ENCODE data around the gene WNT16.
"Not testable (repeated sequence)": the region's sequence is repeated elsewhere in the genome, so short reads cannot be mapped to it uniquely, and the experiment has no call there.

Gene WNT16

DNA sequence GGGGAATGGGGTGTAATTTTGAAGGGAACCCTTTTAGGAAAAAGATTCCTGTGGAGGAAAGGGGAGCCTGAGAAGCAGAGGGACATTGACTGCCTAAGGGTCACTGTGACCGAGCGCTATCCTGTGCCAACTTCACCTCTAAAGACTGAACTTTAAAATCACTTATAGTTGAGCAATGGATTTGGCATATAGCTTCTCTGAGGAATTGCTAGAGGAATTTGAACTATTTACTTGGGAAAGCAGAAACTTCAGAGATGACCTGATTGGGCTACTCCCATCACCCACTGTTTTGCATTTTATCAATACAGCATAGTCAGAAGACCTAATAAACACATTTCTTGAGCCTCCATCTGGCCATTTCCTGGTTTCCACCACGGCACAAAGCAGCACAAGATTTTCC, 23.7 kb upstream of the WNT16 start:
- DNase-seq (ENCODE audit: extremely low read depth in 1 of 2, low read depth in 1 of 2): no peak

DNA sequence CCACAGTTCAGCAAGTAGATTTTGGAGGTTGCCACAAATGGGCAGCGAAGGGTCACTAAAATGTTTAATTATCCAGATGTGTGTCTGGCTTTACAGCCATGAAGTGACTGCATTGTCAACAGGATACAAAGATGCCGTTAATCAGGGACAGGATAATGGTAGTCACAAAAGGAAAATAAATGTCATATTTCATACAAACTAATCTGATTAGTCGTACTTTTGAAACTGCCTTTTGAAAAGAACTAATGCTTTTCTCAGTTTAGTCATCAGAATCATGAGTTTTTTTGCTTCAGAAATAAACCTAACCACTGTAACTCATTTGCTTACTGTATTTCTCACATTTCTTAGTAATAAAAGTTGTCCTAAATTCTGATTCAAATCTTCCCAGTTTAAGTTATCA, 22.2 kb upstream of the WNT16 start:
- DNase-seq (ENCODE audit: extremely low read depth in 1 of 2, low read depth in 1 of 2): no peak

DNA sequence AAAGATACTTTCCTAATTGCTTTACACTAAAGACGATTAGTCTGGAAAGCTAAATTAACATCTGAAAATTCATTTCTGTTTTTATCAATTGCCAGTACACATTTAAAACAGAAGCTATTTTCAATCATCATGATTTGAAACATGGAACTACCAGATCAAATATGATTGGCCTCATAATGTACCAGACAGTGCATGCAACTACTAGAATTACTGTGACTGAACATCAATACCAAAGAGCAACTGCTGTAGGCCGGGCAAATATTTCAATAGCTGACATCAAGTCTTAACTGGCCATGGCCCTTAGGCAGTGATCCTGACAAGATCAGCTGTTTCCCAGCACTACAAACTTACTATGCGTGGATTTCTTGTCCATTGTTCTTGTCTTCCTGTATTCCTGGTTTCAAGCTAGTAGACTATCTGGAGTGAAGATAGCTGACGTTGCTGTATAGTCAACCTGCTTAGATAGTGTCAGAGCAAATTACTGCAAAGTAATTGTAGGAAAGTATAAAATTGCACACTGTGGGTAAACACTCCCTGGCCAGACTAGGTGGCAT, 21.7 kb upstream of the WNT16 start:
- no peak for DNase-seq (ENCODE audit: extremely low read depth in 1 of 2, low read depth in 1 of 2)

DNA sequence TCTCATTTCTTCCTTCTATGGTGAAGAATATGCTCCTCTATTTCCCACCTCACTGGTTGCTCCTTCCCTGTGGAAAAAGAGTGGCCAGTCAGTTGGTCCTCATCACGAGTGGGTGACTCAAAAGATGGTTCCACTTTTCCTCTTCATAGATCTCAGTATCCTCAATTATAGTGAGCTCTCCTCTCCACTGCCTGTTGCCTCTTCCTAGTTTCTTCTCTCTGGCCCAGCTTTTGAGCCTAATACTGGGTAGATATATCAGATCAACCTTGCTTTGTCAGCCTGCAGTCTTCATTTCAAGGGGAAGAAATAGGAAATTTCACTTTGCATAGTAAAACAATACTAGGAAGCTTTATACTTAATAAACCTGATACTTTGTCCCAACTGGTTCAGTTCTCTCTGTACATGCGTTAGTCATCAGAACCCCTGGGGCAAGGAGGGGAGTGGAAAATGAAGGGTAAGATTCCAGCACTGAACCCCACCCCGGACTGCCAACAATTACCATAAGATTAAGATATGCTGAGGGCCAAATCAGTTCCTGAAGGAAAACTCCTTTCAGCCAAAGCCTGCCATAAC, 15.5 kb upstream of the WNT16 start:
- no peak for DNase-seq (ENCODE audit: extremely low read depth in 1 of 2, low read depth in 1 of 2)

DNA sequence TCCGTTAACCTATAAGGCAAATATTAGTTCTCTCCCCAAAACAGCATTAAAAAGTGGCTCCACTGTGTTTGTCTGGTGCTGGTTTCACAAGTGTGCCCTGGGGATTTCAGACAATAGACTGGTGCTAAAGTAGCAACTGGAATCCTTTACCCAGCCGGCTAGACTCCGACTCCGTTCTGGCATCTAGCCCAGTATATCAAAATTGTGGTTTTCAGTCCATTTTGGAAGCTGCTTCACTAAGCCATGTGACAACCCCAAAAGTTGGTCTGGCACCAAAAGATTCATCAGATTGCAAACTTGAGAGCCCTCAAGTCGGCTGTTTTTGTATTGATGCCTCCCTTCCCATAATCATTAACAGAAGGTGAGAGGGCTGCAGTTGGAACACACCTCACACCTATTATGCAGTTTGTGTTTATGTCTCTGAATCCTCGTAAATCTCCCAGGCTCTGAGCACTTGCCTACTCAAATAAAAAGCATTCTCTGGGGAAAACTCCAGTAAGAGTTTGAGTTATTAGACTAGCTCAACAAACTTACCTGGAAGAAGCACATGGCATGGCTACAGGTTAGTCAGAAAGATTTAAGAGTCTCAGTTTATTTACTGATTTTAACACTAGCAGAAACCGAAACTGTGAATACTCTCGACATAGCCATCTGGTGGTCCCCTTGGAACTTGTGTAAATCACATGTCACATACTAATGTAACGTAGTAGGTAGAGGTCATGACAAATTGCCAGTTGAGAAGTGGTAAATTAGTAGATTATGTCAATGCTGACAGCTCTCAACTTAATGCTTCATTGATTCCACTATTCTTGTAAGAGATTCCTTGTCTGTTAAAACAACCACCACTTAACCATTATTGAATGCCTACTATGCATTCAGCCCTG, 14.8 kb upstream of the WNT16 start:
- no peak for DNase-seq (ENCODE audit: extremely low read depth in 1 of 2, low read depth in 1 of 2)

DNA sequence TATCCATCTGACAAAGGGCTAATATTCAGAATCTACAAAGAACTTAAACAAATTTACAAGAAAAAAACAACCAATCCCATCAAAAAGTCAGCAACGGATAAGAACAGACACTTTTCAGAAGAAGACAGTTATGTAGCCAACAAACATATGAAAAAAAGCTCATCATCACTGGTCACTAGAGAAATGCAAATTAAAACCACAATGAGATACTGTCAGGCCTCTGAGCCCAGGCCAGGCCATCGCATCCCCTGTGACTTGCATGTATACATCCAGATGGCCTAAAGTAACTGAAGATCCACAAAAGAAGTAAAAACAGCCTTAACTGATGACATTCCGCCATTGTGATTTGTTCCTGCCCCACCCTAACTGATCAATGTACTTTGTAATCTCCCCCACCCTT, 13.6 kb upstream of the WNT16 start:
- DNase-seq (ENCODE audit: extremely low read depth in 1 of 2, low read depth in 1 of 2): not testable (repeated sequence)

DNA sequence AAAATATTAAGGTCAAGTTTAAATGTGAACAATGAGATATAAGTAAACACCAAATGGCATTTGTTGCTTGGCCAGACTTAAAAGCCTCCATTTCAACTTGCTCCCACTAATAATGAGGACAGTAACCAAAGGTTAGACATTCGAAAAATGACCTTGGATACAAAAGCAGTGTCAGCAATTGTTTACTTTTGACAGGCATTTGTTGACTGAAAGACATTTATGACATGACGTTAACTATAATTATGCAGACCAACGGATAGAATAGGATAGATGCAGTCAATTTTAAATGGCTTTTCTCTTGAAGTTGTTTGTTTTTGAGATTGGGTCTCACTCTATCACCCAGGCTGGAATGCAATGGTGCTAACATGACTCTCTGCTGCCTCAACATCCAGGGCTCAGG, 6.3 kb upstream of the WNT16 start:
- DNase-seq (ENCODE audit: extremely low read depth in 1 of 2, low read depth in 1 of 2): no peak

DNA sequence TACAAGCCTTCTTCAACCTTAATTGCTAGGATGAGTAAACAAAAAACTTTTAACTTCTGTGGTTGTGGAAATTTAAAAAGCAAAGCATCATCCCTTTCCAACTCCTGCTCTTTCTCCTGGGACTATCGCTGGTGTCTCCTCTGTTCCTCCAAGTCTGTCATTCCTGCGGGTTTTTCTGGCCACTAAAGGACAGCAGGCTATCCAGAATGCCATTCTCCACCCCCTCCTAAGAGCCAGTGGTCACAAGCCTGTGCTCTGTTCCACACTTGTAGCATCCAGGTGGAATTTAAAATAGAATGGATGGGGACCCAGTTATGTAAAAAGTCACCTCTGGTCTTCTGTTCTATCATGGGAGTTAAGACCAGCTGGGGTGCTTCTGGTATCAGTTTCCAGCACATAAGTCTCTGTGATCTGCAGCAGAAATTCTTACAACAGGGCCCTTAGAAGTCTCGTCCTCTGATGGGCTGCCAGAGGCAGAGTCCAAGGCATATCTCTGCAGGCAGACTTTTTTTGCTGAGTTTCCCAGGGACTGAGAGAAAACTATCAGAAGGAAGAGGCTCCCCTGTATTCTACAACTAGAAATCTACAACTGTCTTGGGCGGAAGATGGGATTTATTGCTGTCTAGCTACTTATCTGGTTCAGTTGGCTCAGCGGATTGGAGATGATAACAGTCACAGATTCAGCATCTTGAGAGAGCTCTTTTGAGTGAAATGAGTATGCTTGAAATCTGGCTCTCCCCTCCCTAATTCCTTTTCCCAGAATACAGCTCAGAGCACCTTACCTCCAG, 5.1 kb upstream of the WNT16 start:
- DNase-seq (ENCODE audit: extremely low read depth in 1 of 2, low read depth in 1 of 2): no peak

DNA sequence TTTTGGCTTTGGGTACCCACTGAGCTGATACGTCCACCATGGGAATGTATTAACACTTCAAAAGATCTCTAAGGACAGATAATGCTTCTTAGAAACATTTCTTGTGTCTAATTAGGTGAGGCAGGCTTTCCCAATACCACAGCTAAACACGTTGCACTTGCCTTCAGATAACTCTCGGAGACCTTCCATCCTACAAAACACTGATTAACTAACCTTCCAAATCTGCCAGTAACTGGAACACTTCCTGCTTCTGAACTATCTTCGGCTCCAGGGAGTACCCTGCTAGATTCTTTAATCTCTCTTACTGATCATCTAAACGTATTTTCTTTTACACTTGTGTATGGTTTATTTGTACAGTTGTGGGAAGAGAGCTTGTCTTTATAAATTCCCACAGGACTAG, 1.1 kb upstream of the WNT16 start:
- DNase-seq (ENCODE audit: extremely low read depth in 1 of 2, low read depth in 1 of 2): no peak

DNA sequence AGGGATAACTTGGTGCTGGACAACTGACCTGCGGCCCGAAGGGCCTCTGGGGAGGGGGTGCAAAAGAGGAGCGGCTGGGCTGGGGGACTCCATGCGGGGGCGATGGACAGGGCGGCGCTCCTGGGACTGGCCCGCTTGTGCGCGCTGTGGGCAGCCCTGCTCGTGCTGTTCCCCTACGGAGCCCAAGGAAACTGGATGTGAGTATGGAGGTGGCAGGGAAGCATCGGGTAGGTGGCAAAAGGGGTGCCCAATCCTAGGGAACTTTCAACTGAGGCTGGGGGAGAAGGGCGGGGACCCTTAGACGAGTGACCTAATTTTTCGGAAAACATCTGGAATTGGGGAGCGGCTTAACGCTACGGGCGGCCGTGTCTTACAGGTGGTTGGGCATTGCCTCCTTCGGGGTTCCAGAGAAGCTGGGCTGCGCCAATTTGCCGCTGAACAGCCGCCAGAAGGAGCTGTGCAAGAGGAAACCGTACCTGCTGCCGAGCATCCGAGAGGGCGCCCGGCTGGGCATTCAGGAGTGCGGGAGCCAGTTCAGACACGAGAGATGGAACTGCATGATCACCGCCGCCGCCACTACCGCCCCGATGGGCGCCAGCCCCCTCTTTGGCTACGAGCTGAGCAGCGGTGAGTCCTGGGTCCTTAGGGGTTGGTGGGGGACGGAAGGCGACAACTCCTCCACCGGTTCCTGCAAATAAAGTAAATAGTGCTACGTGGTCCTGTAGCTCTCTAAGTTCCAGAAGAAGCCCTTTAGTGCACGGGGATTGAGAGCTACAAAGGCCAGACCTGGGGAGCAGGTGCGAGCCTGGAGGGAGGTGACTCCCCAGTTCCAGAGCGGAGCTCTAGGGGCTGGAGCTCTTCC, 622 bp downstream of the WNT16 start:
- no peak for DNase-seq (ENCODE audit: extremely low read depth in 1 of 2, low read depth in 1 of 2)

DNA sequence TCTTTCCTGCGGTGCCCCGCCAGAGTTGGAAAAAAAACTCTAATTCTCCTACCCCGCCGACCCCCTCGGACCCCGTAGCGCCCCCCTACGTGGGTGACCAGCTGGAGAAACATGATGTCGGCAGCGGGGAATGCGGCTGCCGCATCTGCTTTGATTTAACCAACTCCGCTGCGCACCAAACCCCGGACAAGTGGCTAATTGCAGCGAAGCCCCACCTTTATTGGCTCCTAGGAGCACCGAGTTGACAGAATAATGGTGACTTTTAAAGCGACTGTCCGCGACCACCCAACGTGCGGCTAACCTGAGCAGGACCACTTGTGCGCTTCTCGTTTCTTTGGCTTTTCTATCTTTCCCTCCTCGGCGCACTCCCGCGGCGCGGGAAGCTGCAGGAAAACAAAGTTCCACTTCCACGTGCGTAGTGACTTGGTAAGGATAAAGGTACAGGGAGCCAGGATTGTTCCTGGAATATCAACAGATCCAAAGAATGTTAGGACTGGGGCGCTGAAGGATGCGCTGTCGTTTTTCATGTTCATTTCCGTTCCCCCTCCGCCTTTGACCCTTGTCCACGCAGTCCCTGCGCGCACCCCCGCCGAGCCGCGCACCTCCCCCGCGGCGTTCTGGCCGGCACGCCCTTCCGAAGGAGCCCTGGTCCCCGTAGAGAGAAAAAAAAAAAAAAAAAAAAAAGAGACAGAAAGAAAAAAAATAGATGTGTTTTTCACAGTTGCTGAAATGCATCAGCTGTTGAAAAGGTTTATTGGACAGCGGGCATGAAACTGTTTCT, 1.4 kb downstream of the WNT16 start:
- DNase-seq (ENCODE audit: extremely low read depth in 1 of 2, low read depth in 1 of 2): no peak

DNA sequence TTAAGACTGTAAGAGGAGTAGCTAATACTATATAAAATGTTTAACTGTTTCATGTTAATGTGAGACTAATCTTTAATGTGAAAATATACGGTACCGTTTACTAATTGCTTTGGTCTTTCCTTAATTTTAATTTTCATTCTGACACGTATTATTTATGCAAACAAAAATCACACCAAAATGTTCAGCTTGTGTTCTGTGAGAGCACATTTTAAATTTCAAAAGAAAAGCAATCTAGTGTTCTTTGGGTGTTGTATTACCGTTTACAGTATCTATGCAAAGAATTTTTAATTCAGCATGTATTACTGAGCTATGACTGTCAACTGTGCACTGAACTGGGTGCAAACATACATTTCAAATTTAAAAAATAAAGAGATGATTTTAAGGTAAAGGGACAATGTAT, 2.2 kb downstream of the WNT16 start:
- DNase-seq (ENCODE audit: extremely low read depth in 1 of 2, low read depth in 1 of 2): no peak

DNA sequence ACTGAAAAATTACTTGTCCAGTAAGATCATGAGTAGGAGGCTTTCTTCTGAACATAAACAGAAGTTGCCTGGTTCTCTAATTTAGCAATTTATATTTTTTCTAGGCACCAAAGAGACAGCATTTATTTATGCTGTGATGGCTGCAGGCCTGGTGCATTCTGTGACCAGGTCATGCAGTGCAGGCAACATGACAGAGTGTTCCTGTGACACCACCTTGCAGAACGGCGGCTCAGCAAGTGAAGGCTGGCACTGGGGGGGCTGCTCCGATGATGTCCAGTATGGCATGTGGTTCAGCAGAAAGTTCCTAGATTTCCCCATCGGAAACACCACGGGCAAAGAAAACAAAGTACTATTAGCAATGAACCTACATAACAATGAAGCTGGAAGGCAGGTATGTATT, 2.8 kb downstream of the WNT16 start:
- DNase-seq (ENCODE audit: extremely low read depth in 1 of 2, low read depth in 1 of 2): no peak

DNA sequence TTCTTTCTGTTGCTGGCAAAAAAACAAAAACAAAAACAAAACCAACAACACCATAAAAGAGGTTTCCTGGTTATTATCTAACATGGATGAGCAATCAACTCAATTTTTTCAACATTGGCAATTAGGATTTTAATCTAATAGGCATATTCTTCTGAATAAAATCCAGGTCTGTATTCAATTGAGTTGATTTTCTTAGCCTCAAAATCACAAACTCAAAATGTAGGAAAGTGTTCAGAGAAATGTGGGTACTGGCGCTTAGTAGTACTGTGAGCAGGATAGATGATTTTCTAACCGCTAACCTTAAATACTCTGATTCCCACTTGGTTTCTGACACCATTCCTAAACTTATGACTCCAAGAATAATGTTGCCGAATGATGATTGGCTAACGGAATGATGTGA, 5.6 kb downstream of the WNT16 start:
- DNase-seq (ENCODE audit: extremely low read depth in 1 of 2, low read depth in 1 of 2): no peak

DNA sequence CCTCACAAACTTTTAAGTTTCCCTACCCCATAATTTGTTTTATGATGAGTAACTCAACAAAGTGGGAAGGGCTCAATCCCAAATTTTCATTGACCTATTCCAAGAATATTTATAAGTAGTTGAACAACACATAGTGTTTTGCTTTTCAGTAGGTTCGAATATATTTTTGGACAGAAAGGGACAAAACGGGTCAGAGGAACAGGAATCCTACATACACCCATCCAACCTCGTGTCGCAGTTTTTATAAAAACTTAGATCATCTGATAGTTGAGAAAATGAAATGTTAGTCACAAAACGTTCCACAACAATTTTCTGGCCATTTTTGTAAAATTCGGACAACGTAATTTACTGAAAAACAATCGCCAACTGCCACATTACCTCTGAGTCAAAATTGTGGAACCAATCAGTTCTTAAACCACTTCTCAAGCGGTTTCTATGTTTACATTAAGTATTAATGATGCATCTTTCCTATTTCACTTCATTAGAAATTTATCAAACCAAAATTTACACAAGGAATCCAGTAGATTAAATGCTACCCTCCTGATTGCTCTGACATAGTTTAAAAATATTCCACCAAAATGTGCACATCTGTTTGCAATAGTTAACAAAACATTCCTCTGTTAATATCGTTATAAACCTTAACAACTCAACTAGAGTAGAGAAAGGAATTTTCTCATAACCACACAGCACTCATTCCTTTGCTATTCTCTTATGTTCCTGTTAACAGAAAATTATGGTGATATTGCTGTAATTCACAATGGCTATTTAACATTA, 6.3 kb downstream of the WNT16 start:
- no peak for DNase-seq (ENCODE audit: extremely low read depth in 1 of 2, low read depth in 1 of 2)

DNA sequence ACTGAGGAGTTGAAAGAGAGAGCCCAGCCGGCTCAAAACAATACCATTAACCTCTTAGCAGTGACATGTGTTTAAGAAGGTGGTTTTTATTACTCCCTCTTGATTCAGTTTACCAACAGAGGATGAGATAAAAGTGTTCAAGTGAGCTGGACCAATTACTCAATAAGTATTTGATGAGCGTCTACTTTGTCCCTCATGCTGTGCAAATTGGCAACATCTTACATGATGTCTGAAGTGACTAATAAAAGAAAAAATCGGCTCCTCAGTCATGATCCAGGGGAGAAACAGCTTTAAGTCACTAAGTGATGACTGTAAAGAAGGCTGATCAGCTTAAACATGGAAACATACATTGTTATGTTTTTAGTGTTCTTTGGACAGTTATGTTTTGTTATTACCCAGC, 7.8 kb downstream of the WNT16 start:
- no peak for DNase-seq (ENCODE audit: extremely low read depth in 1 of 2, low read depth in 1 of 2)

DNA sequence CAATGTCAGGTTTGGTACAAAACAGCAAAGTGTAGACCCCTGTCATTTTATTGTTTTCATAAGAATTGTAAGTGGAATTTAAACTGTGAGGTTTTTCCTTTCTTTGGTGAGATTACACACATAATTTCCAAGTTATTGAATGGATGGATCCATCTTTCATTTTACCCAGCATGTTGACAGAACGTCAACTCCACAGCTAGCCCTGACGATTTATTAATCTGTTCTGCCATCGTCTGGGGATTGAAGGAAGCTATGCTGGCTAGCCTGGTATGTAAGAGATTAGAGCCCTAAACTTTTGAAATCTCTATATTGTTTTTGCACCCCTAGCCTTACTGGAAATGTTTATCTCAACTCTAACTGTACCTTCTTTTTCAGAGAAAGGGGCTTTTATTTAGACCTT, 8.6 kb downstream of the WNT16 start:
- DNase-seq (ENCODE audit: extremely low read depth in 1 of 2, low read depth in 1 of 2): no peak

DNA sequence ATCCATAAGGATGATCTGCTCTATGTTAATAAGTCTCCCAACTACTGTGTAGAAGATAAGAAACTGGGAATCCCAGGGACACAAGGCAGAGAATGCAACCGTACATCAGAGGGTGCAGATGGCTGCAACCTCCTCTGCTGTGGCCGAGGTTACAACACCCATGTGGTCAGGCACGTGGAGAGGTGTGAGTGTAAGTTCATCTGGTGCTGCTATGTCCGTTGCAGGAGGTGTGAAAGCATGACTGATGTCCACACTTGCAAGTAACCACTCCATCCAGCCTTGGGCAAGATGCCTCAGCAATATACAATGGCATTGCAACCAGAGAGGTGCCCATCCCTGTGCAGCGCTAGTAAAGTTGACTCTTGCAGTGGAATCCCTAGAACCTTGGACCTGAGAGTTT, 10.3 kb downstream of the WNT16 start:
- DNase-seq (ENCODE audit: extremely low read depth in 1 of 2, low read depth in 1 of 2): no peak

DNA sequence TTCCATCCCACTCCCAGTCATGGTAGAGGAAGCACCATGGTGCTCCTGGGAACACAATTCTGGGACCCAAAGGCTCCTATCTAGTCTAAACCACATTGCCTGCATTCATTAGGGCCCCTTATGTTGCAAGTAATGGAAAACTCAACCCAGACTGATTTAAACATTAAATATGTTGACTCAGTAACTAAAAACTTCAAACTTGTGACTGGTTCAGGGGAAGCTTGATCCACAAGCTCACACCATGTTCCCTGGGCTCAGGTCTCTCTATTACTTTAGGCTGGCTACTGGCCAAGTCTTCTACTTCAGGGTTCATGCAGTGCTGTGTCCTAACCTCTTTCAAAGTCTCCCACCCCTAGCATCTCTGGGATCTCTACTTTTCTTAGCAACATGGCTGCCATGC, 13.1 kb downstream of the WNT16 start:
- no peak for DNase-seq (ENCODE audit: extremely low read depth in 1 of 2, low read depth in 1 of 2)

Data from activated CD8-positive, alpha-beta memory T cell treated with anti-CD3 and anti-CD28 coated beads for 1 hour (primary cell).